Testis (tissue), 3 donors: ENCODE data around the gene ANKRD18A. TPM values are rescaled to one million over a fixed set of nuclear protein-coding genes. Genes with fewer than 3 reads are reported as not detected.

Experiments used
- DNase-seq: peaks from one replicate; pipeline ENCODE4 v3.0.0-alpha.2; 2019
- H3K27ac ChIP-seq, 2 donors: fragments of 200-600 bp; sonication (generic); one replicate each; pipeline ENCODE4 v1.5.1; 2019
- H3K27me3 ChIP-seq: fragments of 200-600 bp; sonication (generic); one replicate; pipeline ENCODE4 v1.5.1; 2019
- H3K36me3 ChIP-seq: fragments of 200-600 bp; sonication (generic); one replicate; pipeline ENCODE4 v1.5.1; 2017; ENCODE audit warnings: low read depth; ENCODE audit errors: missing control alignments
- H3K4me1 ChIP-seq: fragments of 200-600 bp; sonication (generic); one replicate; pipeline ENCODE4 v1.5.1; 2019
- H3K4me3 ChIP-seq, 2 donors: fragments of 200-600 bp; sonication (generic); one replicate each; pipeline ENCODE4 v1.5.1; 2017 to 2019
- H3K9me3 ChIP-seq: fragments of 200-600 bp; sonication (generic); one replicate; pipeline ENCODE4 v1.5.1; 2017
- POLR2A ChIP-seq: fragments of 450-650 bp; IDR thresholded peaks from one replicate; pipeline ENCODE4 v1.6.1; 2017; ENCODE audit warnings: antibody characterized with exemption, mild to moderate bottlenecking, moderate library complexity
- WGBS, 2 donors: methylation state at CpG; one replicate each; pipeline ENCODE4 v1.1.5; 2018; 5-methylcytosine and 5-hydroxymethylcytosine counted together
- intact Hi-C: fragments of 100-400 bp; cut with DNase I; formaldehyde crosslinking; loops from one replicate; pipeline ENCODE4 v1.15.1; 2023; ENCODE audit warnings: low total_unique reads
- polyA plus RNA-seq: library from polyadenylated mRNA; stranded (reverse); fragments of 350-450 nt; fragmentation: Illumina TruSeq; extraction: RNeasy Lipid Tissue Mini Kit (QIAGEN cat#74804); gene quantifications from one replicate; pipeline ENCODE4 v1.2.3, GENCODE V29; 2014; ENCODE audit warnings: low read depth, low replicate concordance; ENCODE audit not compliant: insufficient read depth
- total RNA-seq, 2 donors: library from RNA; depleted of rRNA; stranded (reverse); fragments of >200 nt; gene quantifications; one replicate each; pipeline ENCODE4 v1.2.3, GENCODE V29; 2016
- TF ChIP-seq, protein P1 (sequence below), 3 experiments: fragments of 450-650 bp in 2 of 3; fragments of 200-600 bp in 1 of 3; sonication (generic) in 1 of 3; IDR thresholded peaks; one replicate each; pipeline ENCODE4 v1.5.1; 2016 to 2019; ENCODE audit warnings: antibody characterized with exemption in 3 of 3, mild to moderate bottlenecking in 2 of 3, moderate library complexity in 1 of 3

Gene ANKRD18A
- total and polyA plus RNA-seq, 3 donors from 2014 or later: 14.2 to 80.2 (median 51.7) TPM

DNA sequence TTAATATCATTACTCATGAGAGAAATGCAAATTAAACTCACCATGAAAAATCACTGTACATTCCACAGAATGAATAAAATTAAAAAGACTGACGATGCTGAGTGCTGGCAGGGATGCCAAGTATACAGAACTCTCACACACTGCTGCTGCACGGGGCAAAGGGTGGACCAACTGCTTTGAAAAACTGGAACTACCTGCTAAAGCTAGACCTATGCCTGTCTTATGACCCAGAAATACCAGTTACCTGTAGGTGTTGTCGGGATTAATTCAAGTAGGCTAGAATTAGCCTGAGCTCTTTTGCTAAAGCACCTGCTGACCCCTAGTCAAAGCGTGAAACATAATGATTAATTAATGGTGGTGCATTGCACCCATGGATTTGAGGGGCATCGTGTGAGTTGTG is 36.5 kb upstream of the ANKRD18A start:
- H3K27ac ChIP-seq: no peak overlapping the region
- TF ChIP-seq POLR2A: no peak
- TF ChIP-seq, protein P1, sequence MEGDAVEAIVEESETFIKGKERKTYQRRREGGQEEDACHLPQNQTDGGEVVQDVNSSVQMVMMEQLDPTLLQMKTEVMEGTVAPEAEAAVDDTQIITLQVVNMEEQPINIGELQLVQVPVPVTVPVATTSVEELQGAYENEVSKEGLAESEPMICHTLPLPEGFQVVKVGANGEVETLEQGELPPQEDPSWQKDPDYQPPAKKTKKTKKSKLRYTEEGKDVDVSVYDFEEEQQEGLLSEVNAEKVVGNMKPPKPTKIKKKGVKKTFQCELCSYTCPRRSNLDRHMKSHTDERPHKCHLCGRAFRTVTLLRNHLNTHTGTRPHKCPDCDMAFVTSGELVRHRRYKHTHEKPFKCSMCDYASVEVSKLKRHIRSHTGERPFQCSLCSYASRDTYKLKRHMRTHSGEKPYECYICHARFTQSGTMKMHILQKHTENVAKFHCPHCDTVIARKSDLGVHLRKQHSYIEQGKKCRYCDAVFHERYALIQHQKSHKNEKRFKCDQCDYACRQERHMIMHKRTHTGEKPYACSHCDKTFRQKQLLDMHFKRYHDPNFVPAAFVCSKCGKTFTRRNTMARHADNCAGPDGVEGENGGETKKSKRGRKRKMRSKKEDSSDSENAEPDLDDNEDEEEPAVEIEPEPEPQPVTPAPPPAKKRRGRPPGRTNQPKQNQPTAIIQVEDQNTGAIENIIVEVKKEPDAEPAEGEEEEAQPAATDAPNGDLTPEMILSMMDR (IDR thresholded peaks at IDR 0.05): no peak
- DNase-seq: no peak
- H3K36me3 ChIP-seq: no peaks in the 10 kb centered on the region
- H3K9me3 ChIP-seq: no peaks in the 10 kb centered on the region
- H3K4me1 ChIP-seq: no peaks in the 10 kb centered on the region
- intact Hi-C loops: no loop called here
- H3K4me3 ChIP-seq: no peak overlapping the region
- no peaks in the 10 kb centered on the region for H3K27me3 ChIP-seq
- WGBS, 2 donors: 64 to 76% methylated on average over 5 of the region's 5 CpGs

DNA sequence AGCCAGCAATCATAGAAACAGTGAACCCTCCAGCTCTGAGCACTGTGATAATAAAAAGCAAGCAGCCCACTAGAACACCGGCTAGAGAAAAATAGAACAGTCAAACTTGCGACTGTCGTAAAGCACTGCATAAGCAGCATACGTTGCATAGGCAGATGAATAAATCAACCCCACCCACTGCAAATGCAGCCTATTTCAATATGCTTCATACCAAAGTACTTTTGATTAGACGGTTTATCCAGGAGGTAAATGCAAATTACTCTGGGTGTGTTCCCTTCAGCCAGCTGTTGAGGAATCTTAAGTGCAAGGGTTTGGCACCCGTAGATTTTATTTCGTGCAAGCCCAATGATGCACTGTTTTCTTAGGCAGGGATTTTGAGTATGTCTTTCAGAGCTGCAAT is 32.1 kb upstream of the ANKRD18A start:
- Histone ChIP-seq H3K9me3 (no peaks in the 10 kb centered on the region), H3K27me3 (no peaks in the 10 kb centered on the region), H3K4me3 (no peak overlapping the region), H3K36me3 (no peaks in the 10 kb centered on the region), H3K27ac (no peak overlapping the region), H3K4me1 (no peaks in the 10 kb centered on the region)
- WGBS, 2 donors: 77 to 84% methylated on average over 7 of the region's 7 CpGs
- TF ChIP-seq, protein P1 (IDR thresholded peaks at IDR 0.05): no peak
- no peak for TF ChIP-seq POLR2A
- DNase-seq: no peak
- intact Hi-C loops: no loop called here

DNA sequence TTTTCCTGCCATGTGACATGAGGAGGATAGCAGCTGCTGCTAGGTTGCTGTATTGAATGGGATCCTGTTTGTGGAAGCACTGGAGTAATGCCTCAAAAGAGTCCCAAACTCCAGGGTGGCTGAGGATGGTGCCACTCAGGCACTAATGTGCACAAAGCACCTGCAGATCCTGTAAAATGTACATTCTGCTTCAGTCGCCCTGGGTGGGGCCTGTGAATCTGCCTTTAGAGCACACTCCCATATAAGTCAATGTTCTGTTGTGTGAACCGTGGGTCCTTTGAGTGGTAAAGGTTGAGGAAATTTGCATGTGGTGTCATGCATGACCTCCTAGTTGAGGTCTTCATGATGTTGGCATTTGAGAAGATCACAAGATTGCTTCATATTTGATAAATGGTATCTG is 31.6 kb upstream of the ANKRD18A start:
- no peak for DNase-seq
- 62 to 88% methylated on average over 2 of the region's 2 CpGs for WGBS, 2 donors
- Histone ChIP-seq H3K27ac (no peak overlapping the region), H3K4me3 (no peak overlapping the region), H3K4me1 (no peaks in the 10 kb centered on the region), H3K27me3 (no peaks in the 10 kb centered on the region), H3K9me3 (no peaks in the 10 kb centered on the region), H3K36me3 (no peaks in the 10 kb centered on the region)
- TF ChIP-seq POLR2A: no peak
- TF ChIP-seq, protein P1 (IDR thresholded peaks at IDR 0.05): no peak
- intact Hi-C loops: no loop called here

DNA sequence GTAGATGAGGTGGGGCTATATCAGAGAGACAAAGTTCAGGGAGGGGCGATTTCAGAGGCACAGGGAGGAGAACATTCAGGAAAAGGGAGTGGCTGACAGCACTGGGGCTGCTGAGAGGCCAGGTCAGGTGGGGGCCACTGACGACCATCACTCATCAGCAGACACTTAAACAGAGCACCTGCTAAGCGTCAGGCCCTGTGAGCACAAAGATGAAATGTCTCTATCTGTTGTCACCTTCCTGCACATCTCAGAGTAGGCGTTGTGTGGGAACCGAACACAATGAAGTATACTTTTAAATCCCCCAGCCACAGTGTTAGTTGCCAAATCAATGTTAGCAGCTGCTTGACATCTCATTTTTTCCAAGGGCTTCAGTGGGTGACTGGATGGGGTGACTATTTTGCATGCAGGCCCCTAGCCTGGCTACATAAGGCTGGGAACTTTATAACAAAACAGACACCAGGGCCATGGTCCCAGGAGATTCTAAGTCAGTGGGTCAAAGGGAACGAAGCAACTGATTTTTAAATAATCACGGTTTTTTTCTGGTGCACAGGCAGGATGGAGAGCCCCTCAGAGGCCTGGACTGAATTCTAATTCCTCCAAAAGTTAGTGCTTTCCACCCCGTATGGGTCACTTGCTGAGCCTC is 31.1 kb upstream of the ANKRD18A start:
- Histone ChIP-seq H3K27me3 (no peaks in the 10 kb centered on the region), H3K27ac (no peak overlapping the region), H3K4me3 (no peak overlapping the region), H3K4me1 (no peaks in the 10 kb centered on the region), H3K36me3 (no peaks in the 10 kb centered on the region), H3K9me3 (no peaks in the 10 kb centered on the region)
- 65 to 67% methylated on average over 8 of the region's 8 CpGs for WGBS, 2 donors
- DNase-seq: no peak
- intact Hi-C loops: no loop called here
- TF ChIP-seq, protein P1 (IDR thresholded peaks at IDR 0.05): no peak
- TF ChIP-seq POLR2A: no peak

DNA sequence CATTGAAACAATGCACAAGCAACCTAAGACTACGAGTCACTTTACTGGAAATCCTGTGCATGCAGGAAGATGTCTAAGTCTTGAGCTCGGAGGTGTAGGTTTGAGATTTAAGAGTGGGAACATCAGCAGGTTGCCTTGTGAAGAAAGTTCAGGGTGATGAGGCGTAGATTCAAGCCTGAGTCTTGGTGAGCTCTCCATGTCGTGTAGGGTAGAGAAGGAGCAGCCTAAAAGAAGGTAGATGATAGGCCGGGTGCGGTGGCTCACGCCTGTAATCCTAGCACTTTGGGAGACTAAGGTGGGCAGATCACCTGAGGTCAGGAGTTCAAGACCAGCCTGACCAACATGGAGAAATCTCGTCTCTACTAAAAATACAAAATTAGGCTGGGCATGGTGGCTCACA is 30.2 kb upstream of the ANKRD18A start:
- WGBS, 2 donors: 86 to 90% methylated on average over 8 of the region's 8 CpGs
- intact Hi-C loops: no loop called here

More for the DNA sequence above, 30.2 kb upstream of the ANKRD18A start:
- no peaks in the 10 kb centered on the region for H3K4me1 ChIP-seq
- no peak for DNase-seq
- TF ChIP-seq, protein P1 (IDR thresholded peaks at IDR 0.05): no peak
- no peak for TF ChIP-seq POLR2A
- no peaks in the 10 kb centered on the region for H3K9me3 ChIP-seq
- no peak overlapping the region for H3K4me3 ChIP-seq
- H3K27ac ChIP-seq: no peak overlapping the region
- no peaks in the 10 kb centered on the region for H3K36me3 ChIP-seq
- H3K27me3 ChIP-seq: no peaks in the 10 kb centered on the region
